IPS-15b (cell line): ENCODE results near the gene SLC39A8.

Experiments used
- H3K27me3 ChIP-seq: one replicate; pipeline ENCODE4 v1.6.1; 2013; ENCODE audit warnings: low read length; ENCODE audit not compliant: control insufficient read depth, insufficient read depth
- H3K36me3 ChIP-seq: one replicate; pipeline ENCODE4 v1.6.1; 2013; ENCODE audit warnings: low read length; ENCODE audit not compliant: control insufficient read depth, insufficient read depth
- H3K4me1 ChIP-seq: one replicate; pipeline ENCODE4 v1.6.1; 2013; ENCODE audit warnings: mild to moderate bottlenecking, low read length; ENCODE audit not compliant: control insufficient read depth, insufficient read depth
- H3K4me3 ChIP-seq: one replicate; pipeline ENCODE4 v1.5.1; 2013; ENCODE audit warnings: low read depth, low read length
- H3K9ac ChIP-seq: one replicate; pipeline ENCODE4 v1.6.1; 2013; ENCODE audit warnings: low read depth, mild to moderate bottlenecking, low read length
- H3K9me3 ChIP-seq: one replicate; pipeline ENCODE4 v1.6.1; 2013; ENCODE audit warnings: mild to moderate bottlenecking, low read length; ENCODE audit not compliant: control insufficient read depth, insufficient read depth

Gene SLC39A8

DNA sequence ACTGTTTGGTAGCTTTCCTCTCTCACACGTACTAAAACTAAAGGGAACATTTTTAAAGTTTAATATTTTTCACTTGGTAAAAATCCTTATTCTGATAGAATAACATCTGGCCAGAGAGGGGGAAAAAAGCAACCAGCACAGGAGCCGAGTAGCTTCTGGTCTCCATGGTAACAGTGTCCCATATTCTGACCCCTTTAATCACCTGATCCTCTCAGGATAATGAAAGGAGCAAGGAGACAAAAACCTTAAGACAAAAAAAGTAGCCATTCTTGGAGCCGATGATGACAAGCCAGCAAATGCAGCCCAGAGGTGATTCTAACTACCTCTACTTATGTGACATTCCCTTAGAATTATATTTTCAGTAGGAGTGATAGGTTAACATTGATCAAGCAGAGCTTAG is 126.6 kb downstream of the SLC39A8 start:
- Histone ChIP-seq H3K36me3 (no peaks in the 10 kb centered on the region), H3K9ac (no peak overlapping the region), H3K4me3 (no peak overlapping the region), H3K9me3 (no peaks in the 10 kb centered on the region), H3K27me3 (no peaks in the 10 kb centered on the region), H3K4me1 (peaks cover 3% of the 10 kb centered on the region)

DNA sequence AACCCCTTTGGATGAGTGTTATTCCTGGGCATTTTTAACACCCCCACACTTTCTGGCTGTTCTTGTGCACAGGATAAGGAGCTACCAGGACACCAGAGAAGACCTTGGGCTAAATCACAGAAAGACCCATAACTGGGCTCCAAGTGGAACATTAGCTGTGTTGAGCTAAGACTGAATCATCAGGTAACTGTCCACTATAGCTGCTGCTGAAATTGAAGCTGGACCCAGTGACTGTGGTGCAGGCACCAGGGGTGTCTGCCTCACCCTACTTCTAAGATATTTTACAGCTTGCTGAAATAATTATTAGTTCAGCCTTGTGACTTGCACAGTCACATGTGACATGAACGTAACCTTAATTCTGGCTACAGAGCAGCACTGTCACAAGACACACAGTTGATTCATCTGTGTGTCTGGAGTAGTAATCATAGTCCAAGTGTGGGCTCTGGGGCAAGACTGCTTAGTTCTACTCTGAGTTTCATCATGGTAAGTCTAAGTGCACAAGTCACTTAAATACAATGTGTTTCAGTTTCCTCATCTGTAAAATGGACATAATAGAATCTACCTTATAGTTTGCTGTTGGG is 127.4 kb downstream of the SLC39A8 start:
- H3K27me3 ChIP-seq: no peaks in the 10 kb centered on the region
- H3K9me3 ChIP-seq: no peaks in the 10 kb centered on the region
- peaks cover 3% of the 10 kb centered on the region for H3K4me1 ChIP-seq
- H3K36me3 ChIP-seq: no peaks in the 10 kb centered on the region
- no peak overlapping the region for H3K9ac ChIP-seq
- H3K4me3 ChIP-seq: no peak overlapping the region

DNA sequence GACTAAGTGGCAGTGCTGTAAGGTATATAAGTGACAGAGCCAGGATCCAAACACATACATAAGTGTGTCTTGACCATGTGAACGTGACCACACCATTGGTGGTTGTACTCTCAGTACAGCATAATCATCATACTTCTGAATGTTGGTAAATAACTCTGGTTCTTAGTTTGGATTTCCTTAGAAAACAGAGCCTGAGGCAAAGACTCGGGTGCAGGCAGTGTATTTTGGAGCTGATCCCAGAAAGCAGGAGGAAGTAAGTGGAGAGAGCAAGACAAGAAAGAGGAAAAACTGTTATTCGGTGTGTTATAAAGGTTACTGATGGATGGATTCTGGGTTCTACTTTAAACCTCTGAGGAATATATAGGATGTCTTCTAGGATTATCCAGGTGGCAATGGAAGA is 127.9 kb downstream of the SLC39A8 start:
- H3K9ac ChIP-seq: no peak overlapping the region
- peaks cover 3% of the 10 kb centered on the region for H3K4me1 ChIP-seq
- no peaks in the 10 kb centered on the region for H3K27me3 ChIP-seq
- H3K36me3 ChIP-seq: no peaks in the 10 kb centered on the region
- H3K9me3 ChIP-seq: no peaks in the 10 kb centered on the region
- H3K4me3 ChIP-seq: no peak overlapping the region

DNA sequence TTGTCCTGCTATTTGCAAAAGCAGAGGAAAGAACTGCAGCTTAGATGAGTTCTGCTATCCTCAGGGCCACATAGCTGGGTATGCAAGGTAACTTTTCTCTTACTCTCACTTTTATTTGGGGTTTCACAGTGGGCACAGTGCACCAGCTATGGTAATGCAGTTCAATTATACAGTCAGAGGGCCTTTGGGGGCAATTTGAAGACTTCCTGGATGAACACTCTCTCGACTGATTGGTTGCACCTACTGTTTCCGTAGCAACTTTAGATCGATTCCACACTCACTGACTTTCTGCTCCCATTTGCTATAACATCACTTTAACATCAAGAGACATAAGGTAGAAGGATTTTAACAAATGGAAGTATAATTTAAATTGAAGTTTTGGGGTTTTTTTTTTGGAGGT is 128.6 kb downstream of the SLC39A8 start:
- H3K4me3 ChIP-seq: no peak overlapping the region
- no peaks in the 10 kb centered on the region for H3K36me3 ChIP-seq
- H3K27me3 ChIP-seq: no peaks in the 10 kb centered on the region
- H3K4me1 ChIP-seq: peaks cover 3% of the 10 kb centered on the region
- H3K9me3 ChIP-seq: no peaks in the 10 kb centered on the region
- H3K9ac ChIP-seq: no peak overlapping the region

DNA sequence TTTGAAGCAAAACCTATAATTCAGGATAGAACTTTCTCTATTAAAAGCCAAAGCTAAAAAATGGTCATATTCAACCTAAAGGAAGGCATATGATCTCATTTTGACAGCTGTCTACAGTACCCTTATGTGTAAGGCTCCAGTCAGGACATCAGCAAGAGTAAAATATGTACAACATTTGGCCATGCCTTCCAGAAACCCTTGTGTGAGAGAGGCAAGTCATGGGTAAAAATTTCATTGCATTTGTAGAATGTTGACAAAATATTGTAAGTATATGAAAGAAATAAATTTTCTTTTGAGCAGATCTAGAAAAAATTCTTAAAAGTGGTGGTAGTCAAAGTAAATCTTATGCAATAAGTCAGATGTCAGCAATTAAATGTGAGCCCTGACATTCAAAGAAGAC is 132.3 kb downstream of the SLC39A8 start:
- H3K9me3 ChIP-seq: no peaks in the 10 kb centered on the region
- H3K4me3 ChIP-seq: no peak overlapping the region
- no peak overlapping the region for H3K9ac ChIP-seq
- H3K4me1 ChIP-seq: peaks cover 3% of the 10 kb centered on the region
- H3K36me3 ChIP-seq: no peaks in the 10 kb centered on the region
- H3K27me3 ChIP-seq: no peaks in the 10 kb centered on the region
